ENCODE results near the gene ABI3BP.

ABI3BP gene

DNA sequence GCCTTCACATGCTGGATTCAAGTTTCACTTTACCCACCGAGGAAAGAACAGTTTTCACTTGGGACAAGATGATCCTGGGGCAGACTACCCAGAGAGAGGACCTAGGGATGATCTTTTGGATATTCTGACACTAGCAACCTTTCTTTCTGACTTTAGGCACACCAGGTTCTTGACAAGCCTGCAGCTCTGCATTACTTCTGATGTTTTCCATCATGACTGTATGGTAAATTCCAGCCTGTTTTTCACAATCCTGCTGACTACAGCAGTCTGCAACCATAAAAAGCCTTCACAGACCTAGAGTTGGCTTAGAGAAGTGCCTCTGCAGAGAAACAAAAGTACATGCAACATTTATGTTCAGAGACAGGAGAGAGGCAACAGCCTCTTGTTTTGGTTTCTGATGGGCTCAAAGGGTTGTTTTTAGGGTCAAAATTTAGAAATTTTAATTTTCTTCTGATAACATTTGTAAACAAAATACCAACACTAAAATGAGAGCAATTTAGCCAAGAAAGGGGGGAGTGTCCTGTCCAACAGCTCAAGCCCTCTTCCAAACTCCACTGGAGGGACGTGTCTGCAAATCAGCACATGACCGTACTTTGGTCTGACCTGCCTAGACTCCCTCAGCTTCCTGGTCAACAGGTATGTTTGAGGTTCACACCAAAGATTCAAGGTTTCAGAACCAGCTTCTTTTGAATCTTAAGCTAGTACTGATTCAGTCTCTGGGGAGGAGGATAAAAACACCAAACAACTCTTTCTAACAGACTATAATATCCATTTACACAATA lies 799 bp downstream of the ABI3BP start:
- Histone ChIP-seq H3K9me3 (no peaks in the 10 kb centered on the region), H3K4me1 (peaks cover 0 to 22% (median 15%) of the 10 kb centered on the region in 4 donors), H3K4me3 (peak overlapping the region; percentile 45 to 50), H3K27ac (peak overlapping the region; percentile 68 to 74), H3K36me3 (no peaks in the 10 kb centered on the region), H3K27me3 (no peaks in the 10 kb centered on the region)
- DNase-seq: no peak
- peak in 1 of 2 experiments; percentile 15 for TF ChIP-seq CTCF (IDR thresholded peaks at IDR 0.05)
- intact Hi-C loops (cut with DNase I; ENCODE audit: low total_unique reads): no loop called here

- H3K4me1 ChIP-seq: peaks cover 0 to 24% (median 12%) of the 10 kb centered on the region in 4 donors
- H3K9me3 ChIP-seq: no peaks in the 10 kb centered on the region
Observed at GRCh38 chr3:100988080-100988479, 5.1 kb downstream of the ABI3BP start.

GRCh38 chr3:100984308-100984707 lies 8.9 kb downstream of the ABI3BP start:
- intact Hi-C loops (cut with DNase I; ENCODE audit: low total_unique reads): no loop called here
- H3K27ac ChIP-seq: peak overlapping the region; percentile 72 to 81
- H3K9me3 ChIP-seq: no peaks in the 10 kb centered on the region
- peaks cover 0 to 45% (median 17%) of the 10 kb centered on the region in 4 donors for H3K4me1 ChIP-seq
- H3K27me3 ChIP-seq: no peaks in the 10 kb centered on the region
- no peak for DNase-seq
- no peak overlapping the region for H3K4me3 ChIP-seq
- TF ChIP-seq CTCF (IDR thresholded peaks at IDR 0.05): no peak
- no peaks in the 10 kb centered on the region for H3K36me3 ChIP-seq

More at GRCh38 chr3:100988080-100988479, 5.1 kb downstream of the ABI3BP start:
- H3K36me3 ChIP-seq: no peaks in the 10 kb centered on the region
- no peak for DNase-seq
- TF ChIP-seq CTCF (IDR thresholded peaks at IDR 0.05): no peak
- no peaks in the 10 kb centered on the region for H3K27me3 ChIP-seq
- peak overlapping the region in 1 of 2 donors; percentile 16 for H3K27ac ChIP-seq
- intact Hi-C loops (cut with DNase I; ENCODE audit: low total_unique reads): no loop called here
- H3K4me3 ChIP-seq: no peak overlapping the region

GRCh38 chr3:100982710-100983109 lies 10.5 kb downstream of the ABI3BP start:
- Histone ChIP-seq H3K27me3 (no peaks in the 10 kb centered on the region), H3K4me1 (peaks cover 0 to 61% (median 14%) of the 10 kb centered on the region in 4 donors), H3K36me3 (no peaks in the 10 kb centered on the region), H3K4me3 (peak overlapping the region; percentile 29), H3K27ac (peak overlapping the region; percentile 72 to 81), H3K9me3 (no peaks in the 10 kb centered on the region)
- DNase-seq: peak; percentile 62 to 87
- intact Hi-C loops (cut with DNase I; ENCODE audit: low total_unique reads): no loop called here
- no peak for TF ChIP-seq CTCF (IDR thresholded peaks at IDR 0.05)

- H3K36me3 ChIP-seq: no peaks in the 10 kb centered on the region
- DNase-seq: no peak
- peak overlapping the region; percentile 72 to 81 for H3K27ac ChIP-seq
- no peak overlapping the region for H3K4me3 ChIP-seq
- no peak for TF ChIP-seq CTCF (IDR thresholded peaks at IDR 0.05)
- intact Hi-C loops (cut with DNase I; ENCODE audit: low total_unique reads): no loop called here
- no peaks in the 10 kb centered on the region for H3K9me3 ChIP-seq
- H3K27me3 ChIP-seq: no peaks in the 10 kb centered on the region
- H3K4me1 ChIP-seq: peaks cover 0 to 70% (median 18%) of the 10 kb centered on the region in 4 donors
Observed at GRCh38 chr3:100981164-100981911, 11.9 kb downstream of the ABI3BP start.
